NCI-H82 treated with DMSO at 0.1 percent for 48 hours (cell line): Measurements from ENCODE around the gene EVI5.
"Not testable (repeated sequence)": the region's sequence is repeated elsewhere in the genome, so short reads cannot be mapped to it uniquely, and the experiment has no call there.

ENCODE experiments used
- DNase-seq: peaks from one replicate; lab custom pipeline; 2025; ENCODE audit not compliant: unreplicated experiment; lab: John Stamatoyannopoulos, UW

Gene EVI5

DNA sequence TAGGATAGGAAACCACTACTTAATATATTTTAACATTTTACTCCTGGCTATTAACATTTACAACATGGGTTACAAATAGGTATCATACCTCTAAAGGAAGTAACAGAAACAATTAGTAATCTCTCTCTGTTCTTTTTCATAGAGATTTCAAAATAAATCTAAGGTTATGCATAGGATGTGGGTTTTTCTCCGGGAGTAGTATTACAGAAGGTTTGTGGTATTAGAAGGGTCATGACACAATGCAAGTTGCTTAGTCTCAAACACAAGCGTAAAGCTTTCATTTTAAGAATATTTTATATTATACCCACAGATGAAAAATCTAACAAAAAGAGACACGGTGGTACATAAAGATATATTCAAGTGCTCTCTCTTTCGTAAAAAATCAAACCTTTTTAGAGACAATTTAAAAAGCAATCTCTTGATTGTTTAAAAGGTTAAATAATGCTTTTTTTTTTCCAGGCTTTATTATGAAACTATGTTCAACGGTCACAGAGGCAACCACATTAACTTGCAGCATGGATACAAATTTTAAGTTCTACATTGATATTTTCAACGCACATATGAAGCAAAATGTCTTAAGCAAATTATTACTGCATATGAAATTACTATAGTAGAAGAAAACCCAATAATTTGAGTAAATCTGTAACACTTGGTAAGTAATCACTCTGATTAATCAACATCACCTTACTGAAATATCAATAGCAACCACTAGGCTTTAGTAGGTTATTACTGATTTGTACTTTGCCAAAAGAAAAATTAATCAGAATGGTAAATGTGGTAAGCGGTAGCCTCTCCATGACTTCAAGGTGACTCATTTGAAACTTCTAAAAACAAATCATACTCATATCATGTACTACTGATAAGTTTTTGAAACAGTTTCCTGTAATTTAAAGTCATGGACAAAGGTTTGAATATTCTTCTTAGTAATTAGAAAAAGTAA is 200.8 kb downstream of the EVI5 start:
- DNase-seq, result no peak

DNA sequence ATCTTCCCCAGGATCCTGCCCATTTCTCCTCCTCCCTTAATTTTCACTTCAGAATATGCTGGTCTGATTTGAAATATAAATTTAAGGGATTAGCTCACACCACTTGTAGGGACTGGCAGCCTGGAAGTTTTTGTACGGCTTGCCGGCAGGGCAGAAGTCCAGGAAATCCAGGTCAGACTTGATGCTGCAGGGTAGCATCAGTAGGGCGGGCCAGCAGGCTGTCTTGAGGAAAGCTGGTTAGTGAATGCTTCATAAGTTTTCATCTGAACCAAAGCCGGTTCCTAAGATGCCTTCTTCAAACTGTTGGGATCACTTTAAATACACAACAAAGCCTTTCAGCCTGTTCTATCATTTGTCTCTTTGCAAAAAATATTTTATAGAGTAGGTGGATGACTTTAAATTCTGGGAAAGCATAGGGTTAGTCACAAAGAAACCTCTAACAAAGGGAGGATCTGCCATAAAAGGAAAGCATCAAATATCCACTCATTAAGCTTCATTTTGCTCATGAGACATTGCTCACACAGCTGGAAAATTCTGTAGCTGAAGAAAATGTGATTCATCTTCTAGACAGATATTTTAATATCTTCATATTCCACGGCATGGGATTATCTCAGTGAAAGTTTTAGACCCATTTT is 207.5 kb downstream of the EVI5 start:
- DNase-seq, result no peak

DNA sequence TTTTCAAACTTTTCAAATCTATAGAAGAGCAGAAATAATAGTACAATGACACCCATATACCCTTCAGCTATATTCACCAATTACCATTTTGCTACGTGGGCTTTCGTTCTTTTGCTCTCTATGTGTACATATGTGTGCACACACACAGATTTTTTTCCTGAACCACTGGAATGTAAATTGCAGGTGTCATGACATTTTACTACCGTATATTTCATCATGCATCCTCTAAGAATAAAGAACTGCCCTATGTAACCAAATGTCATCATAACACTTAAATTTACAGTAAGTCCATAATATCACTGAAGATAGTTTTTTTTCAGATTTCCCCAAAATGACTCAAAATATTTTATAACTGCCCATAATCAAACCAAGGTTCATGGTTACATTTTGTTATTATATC is 209.8 kb downstream of the EVI5 start:
- DNase-seq, result no peak

GRCh38 chr1:92572520-92572919 is 212.4 kb downstream of the EVI5 start:
- DNase-seq, result no peak

DNA sequence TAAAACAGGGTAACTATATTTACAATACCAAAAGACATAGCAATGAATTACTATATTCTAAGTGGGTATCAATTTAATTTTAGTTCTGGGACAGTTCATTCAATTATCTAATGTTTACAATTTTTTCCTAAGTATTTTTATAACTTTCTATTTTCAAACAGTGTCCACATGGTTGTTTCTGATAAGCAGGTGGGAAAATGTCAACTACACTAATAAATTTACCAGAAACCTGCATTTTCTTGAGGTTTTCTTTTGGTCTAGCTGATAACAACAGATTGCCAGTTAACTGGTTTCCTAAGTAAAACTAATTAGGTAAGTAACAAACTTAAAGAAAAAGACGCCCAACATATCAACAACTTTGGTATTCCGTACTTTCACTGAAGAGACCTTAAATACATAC is 213.3 kb downstream of the EVI5 start:
- DNase-seq, result no peak

GRCh38 chr1:92567211-92567868 is 217.6 kb downstream of the EVI5 start:
- no peak for DNase-seq

DNA sequence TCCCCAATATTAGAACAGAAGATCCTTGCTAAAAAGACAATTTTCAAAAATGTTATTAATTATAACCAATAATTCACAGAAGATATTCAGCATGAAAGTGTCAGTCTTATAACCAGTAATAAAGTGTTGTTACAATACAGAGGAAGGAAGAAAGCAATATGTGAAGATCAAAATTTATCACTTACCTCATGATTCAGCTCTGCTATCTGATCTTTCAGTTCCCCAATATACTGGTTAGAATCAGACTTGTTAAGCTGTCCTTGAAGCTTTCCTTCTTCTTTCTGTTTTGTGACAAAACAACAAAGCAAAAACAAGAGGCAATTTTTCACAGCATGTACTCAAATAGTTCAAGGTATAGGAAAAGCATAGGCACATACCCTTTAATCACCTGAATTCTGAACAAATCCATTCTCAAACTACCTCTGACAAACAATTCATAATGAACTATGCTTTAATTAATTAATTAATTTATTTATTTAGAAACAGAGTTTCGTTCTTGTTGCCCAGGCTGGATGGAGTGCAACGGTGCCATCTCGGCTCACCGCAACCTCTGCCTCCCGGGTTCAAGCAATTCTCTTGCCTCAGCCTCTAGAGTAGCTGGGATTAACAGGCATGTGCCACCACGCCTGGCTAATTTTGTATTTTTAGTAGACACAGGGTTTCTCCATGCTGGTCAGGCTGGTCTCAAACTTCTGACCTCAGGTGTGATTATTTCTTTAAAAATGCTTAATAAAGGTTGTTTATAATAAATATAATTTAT is 221.3 kb downstream of the EVI5 start:
- DNase-seq, result no peak

GRCh38 chr1:92556350-92556749 is 228.6 kb downstream of the EVI5 start:
- DNase-seq, result no peak

DNA sequence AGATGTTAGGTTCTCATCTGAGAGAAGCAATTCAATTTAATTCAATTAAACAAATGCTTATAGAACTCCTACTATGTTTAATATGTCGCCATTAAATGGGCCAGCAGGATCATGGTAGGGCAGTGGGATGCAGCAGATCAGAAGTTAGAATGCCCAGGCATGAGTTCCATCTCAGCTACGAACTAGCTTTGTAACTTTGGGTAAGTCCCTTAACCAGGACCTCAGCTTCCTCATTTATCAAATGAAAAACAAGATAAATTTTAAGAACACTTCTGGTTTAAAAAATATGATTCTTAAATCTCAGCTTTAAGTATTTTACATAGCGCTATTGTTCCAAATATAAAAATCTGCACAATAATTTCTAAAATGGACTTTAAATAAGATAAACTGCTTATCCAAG is 230.7 kb downstream of the EVI5 start:
- no peak for DNase-seq

DNA sequence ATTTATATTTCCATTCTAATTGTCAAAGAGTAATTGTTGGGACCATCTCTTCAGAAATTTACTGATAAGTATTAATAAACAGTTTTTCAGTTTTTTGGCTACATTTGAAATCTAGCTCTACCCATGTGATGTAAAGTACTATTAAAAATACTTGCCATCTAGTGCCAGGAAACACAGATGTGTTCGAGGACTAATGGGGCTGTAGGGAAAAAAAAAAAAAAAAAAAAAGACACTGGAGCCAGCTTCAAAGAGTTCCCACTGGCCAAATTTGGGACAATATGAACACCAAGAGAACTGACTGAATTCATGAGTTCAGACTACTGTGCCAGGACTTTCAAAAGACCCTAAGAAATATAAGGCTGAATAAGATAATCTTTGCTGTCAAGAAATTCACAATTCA is 233.0 kb downstream of the EVI5 start:
- DNase-seq, result no peak

- no peak for DNase-seq
These were observed 240.1 kb downstream of the EVI5 start for GRCh38 chr1:92544756-92545165.

GRCh38 chr1:92543131-92544055 is 241.5 kb downstream of the EVI5 start:
- no peak for DNase-seq

DNA sequence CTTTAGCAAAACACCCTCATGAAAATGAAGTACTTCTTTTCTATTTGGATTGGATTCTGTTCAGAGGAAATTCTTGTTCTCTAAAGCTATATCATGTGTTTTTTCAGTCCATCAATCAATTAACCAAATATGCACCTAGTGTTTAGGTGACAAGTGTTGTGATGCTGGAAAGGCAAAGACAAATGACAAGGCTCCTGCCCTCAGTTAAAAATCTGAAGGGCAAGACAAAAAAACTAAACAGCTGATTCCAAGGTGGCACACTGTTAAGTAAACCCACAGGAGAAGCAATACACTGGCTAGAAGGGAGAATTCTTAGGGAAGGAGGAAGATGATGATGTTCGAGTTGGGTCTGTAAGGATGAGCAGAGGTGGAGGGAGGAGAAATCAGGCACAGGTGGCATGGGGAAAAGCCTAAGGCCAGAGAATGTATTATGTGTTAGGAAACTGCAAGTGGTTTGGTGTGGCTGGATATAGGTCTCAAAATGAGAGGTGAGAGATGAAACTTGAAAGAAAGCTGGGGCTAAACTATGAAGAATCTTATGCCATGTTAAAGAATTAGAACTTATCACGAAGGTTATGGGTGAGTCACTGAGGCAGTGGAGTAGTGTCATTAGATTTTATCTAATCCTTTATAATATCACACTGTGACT is 246.4 kb downstream of the EVI5 start:
- DNase-seq, result no peak

GRCh38 chr1:92538048-92538412 is 246.9 kb downstream of the EVI5 start:
- no peak for DNase-seq

DNA sequence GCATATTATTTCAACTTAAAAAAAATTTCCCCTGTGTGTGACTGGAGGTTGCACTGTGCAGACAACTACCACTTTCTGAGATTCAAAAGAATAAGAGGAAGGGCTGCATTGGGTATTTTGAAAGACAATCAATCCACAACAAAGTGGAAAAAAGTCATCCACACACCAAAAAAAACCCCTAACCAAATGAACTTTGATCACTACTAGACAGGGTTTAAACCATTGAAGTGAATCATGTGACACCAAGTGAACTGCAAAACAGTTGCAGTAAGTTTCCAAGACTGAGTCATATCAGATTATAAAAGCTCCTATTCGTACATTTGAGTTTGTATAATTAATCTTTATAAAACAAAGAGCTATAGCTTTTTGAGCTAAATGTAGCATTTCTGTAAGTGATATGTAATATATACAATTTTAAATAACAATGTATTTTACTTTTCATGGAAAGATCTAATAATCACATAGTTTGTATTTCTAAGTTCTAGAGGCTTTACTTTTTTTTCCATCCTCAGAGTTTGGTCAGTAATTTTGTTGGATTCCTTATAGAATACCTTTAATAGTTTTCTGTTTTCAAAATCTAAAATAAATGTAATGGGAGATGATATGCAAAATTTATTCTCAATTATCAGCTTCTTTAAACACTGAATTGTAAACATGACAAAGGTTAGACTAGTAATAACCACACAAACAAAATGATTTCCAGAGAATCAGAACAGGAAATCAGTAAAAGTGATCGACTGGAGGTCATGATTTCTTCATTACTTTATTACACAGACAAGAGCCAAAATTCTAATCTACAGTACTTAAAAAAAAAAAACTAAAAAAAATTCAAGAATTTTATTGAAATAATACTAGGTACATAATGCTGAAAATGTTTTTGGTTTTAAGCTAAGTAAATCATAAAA is 247.7 kb downstream of the EVI5 start:
- DNase-seq, result no peak

DNA sequence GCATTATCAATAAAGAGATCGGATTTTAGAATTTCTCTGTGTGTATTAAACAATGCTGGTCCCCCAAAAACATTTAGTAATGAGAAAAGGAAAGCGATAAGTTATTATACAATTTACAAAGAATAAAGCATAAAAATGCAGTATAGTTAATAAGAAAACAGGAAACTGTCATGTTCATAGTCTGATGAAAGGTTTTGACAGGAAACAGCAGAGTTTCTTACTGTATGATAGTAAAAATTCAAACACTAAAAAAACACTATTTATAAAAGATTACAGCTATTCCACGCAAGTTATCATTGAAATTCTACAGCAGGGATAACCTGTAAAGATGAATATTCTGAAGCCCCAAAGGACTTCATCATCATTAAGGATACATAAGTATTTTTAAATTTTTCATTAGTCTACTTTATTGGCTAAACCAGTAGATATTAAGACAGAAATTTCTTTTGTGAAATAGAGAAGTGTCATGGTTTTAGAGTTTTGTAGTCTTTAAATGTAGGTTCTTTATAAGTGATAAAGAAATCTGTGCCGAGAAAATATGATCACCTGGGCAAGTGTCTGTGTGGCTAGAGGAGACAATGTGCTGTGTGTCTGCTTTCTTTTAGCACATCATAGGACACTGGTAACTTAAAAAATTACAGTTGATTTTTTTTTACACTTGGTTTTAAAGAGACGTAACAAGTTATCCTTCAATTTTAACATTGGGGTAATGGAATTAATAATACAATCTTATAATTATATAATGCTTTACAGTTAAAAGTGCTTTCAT is 248.5 kb downstream of the EVI5 start:
- no peak for DNase-seq

GRCh38 chr1:92532371-92532770 is 252.5 kb downstream of the EVI5 start:
- not testable (repeated sequence) for DNase-seq

DNA sequence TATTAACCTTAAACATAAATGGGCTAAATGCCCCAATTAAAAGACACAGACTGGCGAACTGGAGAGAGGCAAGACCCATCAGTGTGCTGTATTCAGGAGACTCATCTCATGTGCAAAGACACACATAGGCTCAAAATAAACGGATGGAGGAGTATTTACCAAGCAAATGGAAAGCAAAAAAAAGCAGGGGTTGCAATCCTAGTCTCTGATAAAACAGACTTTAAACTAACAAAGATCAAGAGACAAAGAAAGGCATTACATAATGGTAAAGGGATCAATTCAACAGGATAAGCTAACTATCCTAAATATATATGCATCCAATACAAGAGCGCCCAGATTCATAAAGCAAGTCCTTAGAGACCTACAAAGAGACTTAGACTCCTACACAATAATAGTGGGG is 253.0 kb downstream of the EVI5 start:
- DNase-seq, result not testable (repeated sequence)
